UCSD-AML1 (cell line): ENCODE measurements around the gene SPEG.

Source experiments
- DNase-seq: peaks from one replicate; lab custom pipeline; 2025; ENCODE audit not compliant: unreplicated experiment; lab: John Stamatoyannopoulos, UW

SPEG gene

GRCh38 chr2:219422952-219423534 is 11.6 kb upstream of the SPEG start:
- DNase-seq = no peak

- no peak for DNase-seq
These were observed 10.8 kb upstream of the SPEG start for GRCh38 chr2:219423652-219424377.

- no peak for DNase-seq
These were observed 9.2 kb upstream of the SPEG start for GRCh38 chr2:219425238-219426067.

GRCh38 chr2:219426068-219426443 is 8.6 kb upstream of the SPEG start:
- no peak for DNase-seq

- no peak for DNase-seq
These were observed 8.0 kb upstream of the SPEG start for GRCh38 chr2:219426534-219427136.

- no peak for DNase-seq
These were observed 6.2 kb upstream of the SPEG start for GRCh38 chr2:219428469-219428868.

GRCh38 chr2:219429958-219430606 is 4.6 kb upstream of the SPEG start:
- no peak for DNase-seq

- peak; percentile 12 for DNase-seq
These were observed 3.7 kb upstream of the SPEG start for GRCh38 chr2:219430633-219431615.

GRCh38 chr2:219433666-219434467 is 776 bp upstream of the SPEG start:
- peak; percentile 40 for DNase-seq

GRCh38 chr2:219434468-219434717 is 250 bp upstream of the SPEG start:
- no peak for DNase-seq

- DNase-seq = no peak
These were observed 1.1 kb downstream of the SPEG start for GRCh38 chr2:219435701-219436100.

GRCh38 chr2:219436491-219436890 is 1.8 kb downstream of the SPEG start:
- no peak for DNase-seq

GRCh38 chr2:219437141-219437540 is 2.5 kb downstream of the SPEG start:
- DNase-seq = no peak

- DNase-seq = no peak
These were observed 3.1 kb downstream of the SPEG start for GRCh38 chr2:219437690-219438206.

- DNase-seq = no peak
These were observed 3.8 kb downstream of the SPEG start for GRCh38 chr2:219438453-219438852.

GRCh38 chr2:219439506-219439905 is 4.9 kb downstream of the SPEG start:
- no peak for DNase-seq

- no peak for DNase-seq
These were observed 6.0 kb downstream of the SPEG start for GRCh38 chr2:219440388-219441256.
